HL-60/S4 (cell line): ENCODE data around the gene ASPM.
"Not testable (repeated sequence)": the region's sequence is repeated elsewhere in the genome, so short reads cannot be mapped to it uniquely, and the experiment has no call there.

Experiments
- in situ Hi-C: fragments of 300-500 bp; cut with MboI; formaldehyde crosslinking; loops from 2 replicates; pipeline ENCODE4 v1.14.3; 2022; ENCODE audit warnings: low sequenced_read_pairs

Gene ASPM

DNA sequence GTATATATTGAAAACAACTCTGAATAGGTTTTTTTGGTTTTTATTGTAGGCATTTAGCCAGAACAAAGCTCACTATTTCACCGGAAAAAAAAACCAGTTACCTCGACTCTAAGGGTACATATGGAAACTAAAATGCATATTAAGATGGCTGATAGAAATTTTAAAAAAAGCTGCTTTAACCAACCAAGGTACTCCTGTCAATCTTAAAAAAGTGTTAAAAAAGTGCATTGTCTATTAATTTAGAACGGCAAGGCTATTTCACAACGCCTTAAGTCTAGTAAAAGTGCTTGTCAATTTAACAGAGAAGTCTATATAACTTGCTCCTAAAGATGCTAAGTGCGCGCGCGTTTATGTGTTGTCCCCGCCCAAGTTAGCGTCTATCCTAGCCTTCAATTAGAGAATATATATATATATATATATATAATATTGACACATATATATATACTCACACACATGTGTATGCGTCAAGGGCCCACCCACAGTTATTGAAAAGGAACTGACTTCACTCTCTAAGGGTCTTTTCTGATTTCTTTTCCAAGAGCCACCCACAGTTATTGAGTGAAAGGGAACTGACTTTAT is 934 bp downstream of the ASPM start:
- in situ Hi-C loops, result no loop called here

GRCh38 chr1:197144570-197145325 is 1.7 kb downstream of the ASPM start:
- in situ Hi-C loops, result no loop called here

GRCh38 chr1:197143276-197143675 is 3.2 kb downstream of the ASPM start:
- in situ Hi-C loops, result no loop called here

DNA sequence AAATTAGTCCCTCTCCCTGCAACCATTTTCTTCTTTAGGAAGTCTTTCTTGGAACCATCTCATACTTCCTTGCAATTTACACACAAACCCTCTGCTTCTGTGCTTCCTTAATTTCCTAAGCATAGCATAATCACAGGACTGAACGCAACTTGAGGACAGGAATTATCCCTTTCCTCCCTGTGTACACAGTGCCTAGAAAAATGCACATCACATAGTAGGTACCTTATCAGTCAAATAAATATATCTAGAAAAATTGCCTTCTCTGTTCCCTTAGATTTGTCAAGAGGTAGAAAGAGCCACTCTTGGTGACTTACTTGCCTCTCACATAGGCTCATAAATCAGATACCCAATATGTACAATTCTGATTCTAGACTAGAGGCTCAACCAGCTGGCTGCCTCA is 4.9 kb downstream of the ASPM start:
- in situ Hi-C loops, result no loop called here

GRCh38 chr1:197140121-197140520 is 6.3 kb downstream of the ASPM start:
- in situ Hi-C loops, result no loop called here

DNA sequence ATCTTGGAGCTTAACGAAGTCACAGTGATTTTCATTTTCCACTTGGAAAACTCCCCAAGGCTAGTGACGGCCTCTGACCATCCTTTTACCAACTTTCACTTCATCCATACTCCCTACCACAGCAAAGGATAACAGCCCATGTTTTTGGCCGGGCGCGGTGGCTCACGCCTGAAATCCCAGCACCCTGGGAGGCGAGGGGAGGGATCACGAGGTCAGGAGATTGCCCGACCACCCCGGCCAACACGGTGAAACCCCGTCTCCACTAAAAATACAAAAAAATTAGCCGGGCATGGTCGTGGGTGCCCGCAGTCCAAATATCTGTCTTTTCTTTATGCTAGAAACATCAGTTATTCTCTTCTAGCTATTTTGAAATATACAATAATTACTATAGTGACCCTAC is 7.3 kb downstream of the ASPM start:
- in situ Hi-C loops, result no loop called here

- in situ Hi-C loops, result no loop called here
Measured at GRCh38 chr1:197137322-197137721, 9.1 kb downstream of the ASPM start.

DNA sequence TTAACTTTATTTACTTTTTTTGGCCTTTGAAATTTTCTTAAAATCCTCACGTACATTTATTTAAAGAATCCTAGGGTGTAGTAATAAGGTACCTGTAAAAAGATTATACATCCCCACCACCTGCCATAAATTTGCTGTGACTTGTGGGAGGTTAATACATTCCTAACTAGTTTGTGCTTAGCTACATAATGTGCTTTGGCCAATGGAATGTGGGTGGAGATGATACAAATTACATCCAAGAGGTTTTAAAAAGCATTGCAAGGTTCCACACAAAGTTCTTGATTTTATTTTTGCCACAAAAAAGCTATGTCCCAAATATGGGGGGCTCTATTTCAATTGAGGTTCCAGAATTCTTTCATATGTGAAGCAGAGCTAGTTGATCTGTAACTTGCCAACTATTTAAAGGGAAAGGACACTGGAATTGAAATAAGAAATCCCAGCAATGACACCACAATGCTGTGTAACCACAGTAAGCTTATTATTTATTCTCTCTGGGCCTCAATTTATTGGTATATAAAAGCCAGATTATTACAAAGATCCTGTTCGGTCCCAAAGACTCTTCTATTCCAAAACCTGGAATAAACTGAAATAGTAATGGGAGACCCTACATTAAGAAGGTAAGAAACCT is 15.7 kb downstream of the ASPM start:
- in situ Hi-C loops, result no loop called here

DNA sequence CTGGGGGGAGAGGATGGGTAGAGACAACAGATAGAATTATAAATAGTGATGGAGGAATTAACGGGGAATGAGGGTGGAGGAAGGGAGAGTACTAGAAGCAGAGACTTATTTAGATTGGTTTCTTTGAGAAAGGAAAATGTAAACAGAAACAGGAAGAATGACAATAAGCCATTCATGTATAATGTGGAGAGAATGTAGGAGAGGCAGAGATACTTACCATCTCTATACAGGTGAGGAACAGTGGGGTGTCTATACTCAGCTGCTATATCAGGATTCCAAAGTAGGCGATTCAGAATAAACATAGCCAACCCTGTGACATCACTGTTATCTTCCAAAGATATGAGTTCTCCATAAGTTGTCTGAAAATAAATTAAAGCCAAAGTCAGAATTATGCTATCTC is 16.8 kb downstream of the ASPM start:
- in situ Hi-C loops, result no loop called here

DNA sequence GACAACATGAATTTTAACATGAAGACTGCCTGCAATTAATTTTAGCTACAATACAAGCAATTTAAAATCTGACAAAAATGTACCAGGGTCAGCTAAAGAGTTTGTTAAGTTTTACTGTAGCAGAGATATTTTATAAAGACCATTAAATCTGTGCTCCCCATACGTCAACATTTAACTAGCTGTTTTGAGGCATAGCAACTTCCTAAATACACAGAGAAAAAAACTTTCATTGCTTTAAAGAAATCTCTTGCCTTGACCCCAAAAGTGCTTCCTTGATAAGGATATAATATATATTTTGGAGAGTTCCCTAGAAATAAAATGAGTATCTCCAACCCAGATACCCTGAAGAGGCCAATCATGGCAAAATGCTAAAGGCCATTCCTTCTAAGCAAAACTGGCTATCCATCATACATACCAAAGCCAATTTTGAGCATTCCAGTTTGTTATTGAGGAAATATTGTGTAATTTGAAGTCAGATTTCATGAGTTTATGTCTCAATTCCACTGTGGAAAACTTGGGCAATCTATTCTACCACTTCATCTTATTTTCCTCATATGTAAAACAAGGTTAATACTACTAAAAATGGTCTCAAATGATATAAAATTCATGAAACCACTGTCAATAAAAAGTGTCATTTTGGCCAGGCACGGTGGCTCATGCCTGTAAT is 19.1 kb downstream of the ASPM start:
- in situ Hi-C loops, result no loop called here

- in situ Hi-C loops, result no loop called here
Measured at GRCh38 chr1:197126691-197127090, 19.8 kb downstream of the ASPM start.

- in situ Hi-C loops, result no loop called here
Measured at GRCh38 chr1:197124376-197124775, 22.1 kb downstream of the ASPM start.

DNA sequence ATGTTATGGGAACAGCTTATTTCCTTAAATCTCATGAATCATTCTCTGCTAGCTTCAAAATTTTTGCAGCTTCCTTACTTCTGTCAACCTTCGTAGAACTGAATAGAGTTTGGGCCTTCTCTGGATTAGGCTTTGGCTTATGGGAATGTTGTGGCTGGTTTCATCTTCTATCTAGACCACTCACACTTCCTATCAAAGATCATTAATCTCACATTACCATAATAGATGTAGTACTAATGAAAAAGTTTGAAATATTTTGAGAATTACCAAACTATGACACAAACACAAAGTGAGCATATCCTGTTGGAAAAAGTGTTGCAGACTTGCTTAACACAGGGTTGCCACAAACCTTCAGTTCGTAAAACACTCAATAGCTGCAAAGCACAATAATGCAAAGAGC is 30.3 kb downstream of the ASPM start:
- in situ Hi-C loops, result no loop called here

DNA sequence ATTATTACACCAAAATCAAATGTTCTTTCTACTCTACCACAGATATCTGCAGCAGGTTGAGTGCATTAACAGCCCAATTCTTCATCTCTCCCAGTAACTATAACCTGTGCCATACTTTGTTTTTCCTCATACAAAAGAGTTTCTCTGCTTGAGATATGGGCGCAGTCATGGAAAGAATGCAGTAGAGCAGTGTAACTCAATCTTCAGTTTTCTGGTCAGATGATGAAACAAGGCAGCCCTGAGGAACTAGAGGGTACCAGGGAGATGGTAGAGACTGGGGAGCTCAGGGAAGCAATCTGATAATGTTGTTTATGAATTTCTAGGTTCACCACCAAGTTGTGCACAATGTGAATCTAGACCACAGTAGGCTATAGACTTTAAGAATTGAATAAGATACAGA is 39.6 kb downstream of the ASPM start:
- in situ Hi-C loops, result no loop called here

DNA sequence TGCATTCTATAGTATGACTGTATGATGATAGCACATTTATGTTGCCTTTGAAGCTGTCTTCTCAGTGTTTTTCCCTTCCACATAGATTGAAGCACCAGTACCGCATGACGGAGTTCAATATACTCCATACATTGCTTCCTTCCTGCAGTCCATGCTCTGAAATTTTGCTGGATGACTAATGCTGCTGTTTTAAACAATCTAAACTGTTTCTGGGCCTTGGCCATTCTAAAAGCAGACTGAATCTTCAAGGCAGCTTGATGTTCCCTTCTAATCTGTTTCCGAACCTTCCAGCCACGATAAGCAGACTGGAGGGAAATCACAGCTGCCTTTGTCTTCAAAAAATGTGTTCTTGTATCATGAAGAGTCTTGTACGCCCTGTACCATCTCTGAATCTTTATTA is 43.2 kb downstream of the ASPM start:
- in situ Hi-C loops, result no loop called here

GRCh38 chr1:197101978-197102377 is 44.5 kb downstream of the ASPM start:
- in situ Hi-C loops, result no loop called here

DNA sequence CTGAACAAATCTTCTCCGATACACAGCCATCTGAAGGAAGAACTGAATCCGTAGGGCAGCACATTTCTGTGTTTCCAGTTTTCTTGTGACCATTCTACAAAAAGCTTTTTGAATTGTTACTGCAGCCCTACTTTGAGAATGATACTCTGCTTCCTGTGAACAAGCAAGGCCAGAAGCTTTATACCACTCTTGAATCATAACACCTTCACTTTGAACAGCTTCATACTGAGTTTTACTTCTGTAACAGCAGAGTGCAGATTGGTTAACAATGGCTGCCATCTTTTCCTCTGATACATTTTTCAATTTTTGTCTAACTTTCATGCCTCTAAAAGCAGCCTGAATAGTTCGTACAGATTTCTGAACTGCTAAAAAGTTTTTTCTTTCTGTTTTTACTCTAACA is 45.8 kb downstream of the ASPM start:
- in situ Hi-C loops, result no loop called here

DNA sequence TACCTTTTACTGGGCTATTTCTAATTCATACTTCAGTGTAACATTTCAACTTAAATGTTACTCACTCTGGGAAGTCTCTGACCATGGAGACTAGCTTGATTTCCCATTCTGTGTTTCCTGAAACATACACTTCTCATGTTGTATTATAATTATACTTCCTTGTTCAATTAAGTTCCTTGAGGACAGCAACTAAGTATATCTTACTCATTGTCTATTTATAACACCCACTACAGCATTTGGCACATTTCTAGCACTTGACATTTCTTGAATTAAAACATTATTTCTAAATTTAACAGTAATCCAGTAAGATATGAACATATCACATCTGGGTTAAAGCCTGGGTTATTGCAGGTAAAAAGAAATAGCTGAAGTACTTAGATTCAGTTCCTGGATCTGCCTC is 47.0 kb downstream of the ASPM start:
- in situ Hi-C loops, result no loop called here

DNA sequence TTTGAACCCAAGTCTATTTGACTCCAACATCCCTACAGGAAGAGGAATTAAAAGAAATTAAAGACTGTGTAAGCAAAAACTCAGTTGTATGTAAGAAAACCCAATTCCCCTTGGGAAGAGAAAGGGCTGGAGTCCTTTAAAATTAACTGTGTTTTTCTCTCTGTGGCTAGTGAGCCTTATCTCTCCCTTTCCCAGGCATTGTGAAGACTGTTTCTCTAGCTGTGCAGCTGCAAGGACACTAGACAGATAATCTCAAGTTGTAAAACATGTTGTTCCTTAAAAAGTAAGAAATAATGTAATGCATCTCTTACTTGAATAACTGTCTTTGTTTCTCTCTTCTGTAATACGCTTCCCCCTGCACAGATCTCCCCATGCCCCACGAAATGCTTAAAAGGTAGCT is 49.5 kb downstream of the ASPM start:
- in situ Hi-C loops, result not testable (repeated sequence)

DNA sequence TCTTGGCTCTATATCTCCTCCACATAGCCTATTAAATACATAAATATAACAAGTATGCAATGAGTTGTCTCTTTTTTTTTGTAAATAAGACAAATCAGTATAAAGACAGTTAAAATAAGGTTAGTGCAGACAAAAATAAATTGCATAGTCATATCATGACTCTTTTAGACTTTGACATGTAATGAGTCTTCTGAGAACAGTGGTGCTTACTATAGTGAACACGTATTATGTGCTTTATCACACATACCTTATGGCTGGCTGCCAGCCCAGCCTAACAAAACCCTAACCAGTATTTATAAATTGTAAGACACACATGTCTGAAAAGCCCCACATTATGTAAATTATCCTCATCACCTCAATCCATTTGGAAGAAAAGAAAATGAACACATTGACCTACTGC is 50.3 kb downstream of the ASPM start:
- in situ Hi-C loops, result no loop called here

GRCh38 chr1:197093226-197093885 is 53.1 kb downstream of the ASPM start:
- in situ Hi-C loops, result no loop called here
